ENCODE data around the gene MST1R.

GRCh38 chr3:49876567-49876966, 27.1 kb downstream of the MST1R start:
- TF ChIP-seq CTBP1 (IDR thresholded peaks at IDR 0.05; ENCODE audit: borderline replicate concordance): no peak
- TF ChIP-seq ZNF253 (CRISPR knock-in tag; conservative IDR thresholded peaks at IDR 0.05): no peak
